HepG2 (cell line): Measurements from ENCODE around the gene GRIK4. TPM values are rescaled to one million over a fixed set of nuclear protein-coding genes. Genes with fewer than 3 reads are reported as not detected.

Experiments
- ARID5B ChIP-seq: IDR thresholded peaks from 2 replicates; pipeline ENCODE4 v1.4.0; 2020; ENCODE audit warnings: mild to moderate bottlenecking, missing genetic modification reagents
- BRCA1 ChIP-seq: sonication (generic); formaldehyde crosslinking; IDR thresholded peaks from 2 replicates; pipeline ENCODE4 v1.4.0; 2020; ENCODE audit warnings: missing genetic modification reagents
- CAMTA2 ChIP-seq: sonication (generic); formaldehyde crosslinking; IDR thresholded peaks from 2 replicates; pipeline ENCODE4 v1.4.0; 2020; ENCODE audit warnings: mild to moderate bottlenecking, missing genetic modification reagents, borderline replicate concordance
- FOSL2 ChIP-seq: sonication (generic); formaldehyde crosslinking; IDR thresholded peaks from 2 replicates; pipeline ENCODE4 v1.4.0; 2020; ENCODE audit warnings: missing genetic modification reagents
- FOXJ3 ChIP-seq: sonication (generic); formaldehyde crosslinking; IDR thresholded peaks from 2 replicates; pipeline ENCODE4 v1.4.0; 2020; ENCODE audit warnings: missing genetic modification reagents, mild to moderate bottlenecking, borderline replicate concordance
- HOXD1 ChIP-seq: sonication (generic); formaldehyde crosslinking; IDR thresholded peaks from 2 replicates; pipeline ENCODE4 v1.5.0; 2020; ENCODE audit warnings: missing genetic modification reagents
- MAZ ChIP-seq, 2 experiments: sonication (generic) in 1 of 2; formaldehyde crosslinking in 1 of 2; IDR thresholded peaks; 2 replicates each; pipeline versions ENCODE4 v1.5.0 to v1.6.1; 2012 to 2020; ENCODE audit warnings: low read depth in 2 of 2, mild to moderate bottlenecking in 2 of 2, borderline replicate concordance in 1 of 2, improper control_type of control experiment in 1 of 2, low read length in 1 of 2, missing genetic modification reagents in 1 of 2, moderate library complexity in 1 of 2
- PHF20 ChIP-seq: sonication (generic); formaldehyde crosslinking; IDR thresholded peaks from 2 replicates; pipeline ENCODE4 v1.5.0; 2020; ENCODE audit warnings: mild to moderate bottlenecking, missing genetic modification reagents
- PHF21A ChIP-seq: sonication (generic); formaldehyde crosslinking; IDR thresholded peaks from 2 replicates; pipeline ENCODE4 v1.5.0; 2020; ENCODE audit warnings: mild to moderate bottlenecking, missing genetic modification reagents
- RFXANK ChIP-seq: IDR thresholded peaks from 2 replicates; pipeline ENCODE4 v1.6.1; 2016
- SAP130 ChIP-seq: IDR thresholded peaks from 2 replicates; pipeline ENCODE4 v1.6.1; 2016; ENCODE audit warnings: low read depth
- SMARCC2 ChIP-seq: fragments of 450-650 bp; IDR thresholded peaks from 2 replicates; pipeline ENCODE4 v1.6.1; 2017; ENCODE audit warnings: antibody characterized with exemption, mild to moderate bottlenecking
- TOPORS ChIP-seq: sonication (generic); formaldehyde crosslinking; IDR thresholded peaks from 2 replicates; pipeline ENCODE4 v1.8.0; 2023; ENCODE audit warnings: mild to moderate bottlenecking, missing genetic modification reagents
- XRCC5 ChIP-seq: fragments of 200-400 bp; formaldehyde crosslinking; optimal IDR thresholded peaks from 2 replicates; pipeline ENCODE3; 2017; ENCODE audit warnings: mild to moderate bottlenecking, low read length
- ZBTB25 ChIP-seq: IDR thresholded peaks from 2 replicates; pipeline ENCODE4 v1.6.1; 2018; ENCODE audit warnings: missing genetic modification reagents
- ZBTB34 ChIP-seq: sonication (generic); formaldehyde crosslinking; IDR thresholded peaks from 2 replicates; pipeline ENCODE4 v1.8.0; 2022; ENCODE audit warnings: mild to moderate bottlenecking, missing genetic modification reagents
- ZNF317 ChIP-seq: sonication (generic); formaldehyde crosslinking; IDR thresholded peaks from 2 replicates; pipeline ENCODE4 v1.5.0; 2020; ENCODE audit warnings: mild to moderate bottlenecking, missing genetic modification reagents
- ZNF331 ChIP-seq: sonication (generic); formaldehyde crosslinking; IDR thresholded peaks from 2 replicates; pipeline ENCODE4 v1.4.0; 2020; ENCODE audit warnings: missing genetic modification reagents
- ZNF468 ChIP-seq: sonication (generic); formaldehyde crosslinking; IDR thresholded peaks from 2 replicates; pipeline ENCODE4 v1.8.0; 2022; ENCODE audit warnings: mild to moderate bottlenecking, moderate library complexity, missing genetic modification reagents
- ZNF496 ChIP-seq: sonication (generic); formaldehyde crosslinking; IDR thresholded peaks from 2 replicates; pipeline ENCODE4 v1.8.1; 2023; ENCODE audit warnings: mild to moderate bottlenecking, moderate library complexity, missing genetic modification reagents; ENCODE audit not compliant: insufficient replicate concordance
- ZNF550 ChIP-seq: sonication (generic); formaldehyde crosslinking; IDR thresholded peaks from 2 replicates; pipeline ENCODE4 v1.4.0; 2020; ENCODE audit warnings: mild to moderate bottlenecking, missing genetic modification reagents, borderline replicate concordance
- ZNF713 ChIP-seq: sonication (generic); formaldehyde crosslinking; IDR thresholded peaks from 2 replicates; pipeline ENCODE4 v1.4.0; 2020; ENCODE audit warnings: mild to moderate bottlenecking, missing genetic modification reagents
- ZSCAN29 ChIP-seq: sonication (generic); formaldehyde crosslinking; conservative IDR thresholded peaks from 2 replicates; pipeline ENCODE4 v1.4.0; 2020; ENCODE audit warnings: mild to moderate bottlenecking, missing genetic modification reagents
- polyA plus RNA-seq, 8 experiments: library from polyadenylated mRNA; depleted of rRNA in 3 of 8; stranded (reverse) in 7 of 8; unstranded in 1 of 8; fragments of >200 nt; fragmentation: Illumina TruSeq in 4 of 8; extraction: Trizol in 4 of 8; gene quantifications; 2 replicates each; pipeline versions ENCODE4 v1.2.1 to v1.2.3, GENCODE V29; 2011 to 2016; ENCODE audit warnings: low read depth in 4 of 8, missing spikeins in 1 of 8, mixed read lengths in 1 of 8; ENCODE audit not compliant: insufficient read depth in 1 of 8
- total RNA-seq, 5 experiments: library from RNA; depleted of rRNA; stranded (reverse); fragments of >200 nt; fragmentation: Illumina TruSeq; extraction: Trizol; gene quantifications; 2 replicates each; pipeline ENCODE4 v1.2.3, GENCODE V29; 2016; ENCODE audit warnings: low read depth in 1 of 5
- TF ChIP-seq, protein P1 (sequence below): sonication (generic); formaldehyde crosslinking; IDR thresholded peaks from 2 replicates; pipeline ENCODE4 v1.4.0; 2020; ENCODE audit warnings: missing genetic modification reagents

The GRIK4 gene
- total and polyA plus RNA-seq, 2 of the 13 experiments (the other 11 are each of a cell fraction or from before 2014, with no cell fraction given): 0.04 to 0.07 TPM

DNA sequence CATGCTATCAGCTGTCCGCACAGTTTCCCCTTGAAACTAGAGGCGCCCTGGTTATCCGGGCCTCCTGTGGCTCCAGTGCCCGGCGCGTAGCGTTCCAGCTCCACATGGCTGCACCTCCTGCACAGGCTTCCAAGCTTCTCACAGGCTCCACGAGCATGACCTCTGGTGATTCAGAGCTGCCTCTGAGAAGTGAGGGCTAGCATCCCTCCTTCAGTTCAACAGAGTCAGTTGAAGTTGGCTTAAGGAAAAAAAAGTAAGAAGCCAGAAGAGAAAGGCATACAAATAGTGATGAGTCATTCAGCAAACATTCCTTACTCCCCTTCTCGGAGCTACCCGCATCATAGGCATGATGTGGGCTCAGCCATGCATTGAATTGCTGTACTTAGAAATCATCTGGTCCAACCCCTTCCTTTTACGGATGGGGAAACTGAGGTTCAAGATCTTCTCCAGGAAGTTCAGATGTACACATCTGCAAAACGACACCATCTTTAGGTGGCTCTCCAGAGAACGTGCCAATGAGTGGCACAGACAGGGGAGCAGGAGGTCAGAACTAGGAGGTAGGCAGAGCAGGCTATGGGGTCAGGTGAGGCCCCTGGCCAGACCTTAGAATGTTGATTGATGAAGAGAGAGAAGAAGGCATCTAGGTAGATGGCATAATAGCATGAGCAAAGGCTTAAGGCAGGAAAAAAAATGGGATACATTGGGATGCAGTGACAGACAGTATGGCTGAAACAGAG is 296.0 kb downstream of the GRIK4 start (continued):
- TF ChIP-seq XRCC5: no peak
- TF ChIP-seq ZBTB34 (CRISPR knock-in tag): no peak
- no peak for TF ChIP-seq SMARCC2
- TF ChIP-seq ZNF550 (CRISPR knock-in tag): no peak
- no peak for TF ChIP-seq ZNF713 (CRISPR knock-in tag)
- TF ChIP-seq HOXD1 (CRISPR knock-in tag): no peak
- peak; percentile 94 for TF ChIP-seq FOSL2 (CRISPR knock-in tag)
- no peak for TF ChIP-seq MAZ (IDR thresholded peaks at IDR 0.05; ENCODE audit: borderline replicate concordance, low read depth, low read length)
- no peak for TF ChIP-seq MAZ (CRISPR knock-in tag; IDR thresholded peaks at IDR 0.05; ENCODE audit: low read depth)
- TF ChIP-seq BRCA1 (CRISPR knock-in tag): no peak
- TF ChIP-seq PHF20 (CRISPR knock-in tag): no peak
- TF ChIP-seq, protein P1, sequence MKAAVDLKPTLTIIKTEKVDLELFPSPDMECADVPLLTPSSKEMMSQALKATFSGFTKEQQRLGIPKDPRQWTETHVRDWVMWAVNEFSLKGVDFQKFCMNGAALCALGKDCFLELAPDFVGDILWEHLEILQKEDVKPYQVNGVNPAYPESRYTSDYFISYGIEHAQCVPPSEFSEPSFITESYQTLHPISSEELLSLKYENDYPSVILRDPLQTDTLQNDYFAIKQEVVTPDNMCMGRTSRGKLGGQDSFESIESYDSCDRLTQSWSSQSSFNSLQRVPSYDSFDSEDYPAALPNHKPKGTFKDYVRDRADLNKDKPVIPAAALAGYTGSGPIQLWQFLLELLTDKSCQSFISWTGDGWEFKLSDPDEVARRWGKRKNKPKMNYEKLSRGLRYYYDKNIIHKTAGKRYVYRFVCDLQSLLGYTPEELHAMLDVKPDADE (CRISPR knock-in tag): no peak
- peak; percentile 43; the same call in 1 of the 2 replicates for TF ChIP-seq ARID5B (CRISPR knock-in tag)
- TF ChIP-seq ZNF468 (CRISPR knock-in tag): no peak
- TF ChIP-seq CAMTA2: no peak
- TF ChIP-seq RFXANK (CRISPR knock-in tag): no peak
- no peak for TF ChIP-seq ZNF496 (CRISPR knock-in tag)
- no peak for TF ChIP-seq ZSCAN29 (CRISPR knock-in tag)
- no peak for TF ChIP-seq ZNF331 (CRISPR knock-in tag)
- TF ChIP-seq FOXJ3: no peak
- TF ChIP-seq PHF21A: no peak
- TF ChIP-seq ZBTB25 (CRISPR knock-in tag): no peak
- TF ChIP-seq ZNF317 (CRISPR knock-in tag): no peak
- TF ChIP-seq SAP130: 0 out of 2 replicates have a peak, but pooled peaks have one; percentile 18
- no peak for TF ChIP-seq TOPORS (CRISPR knock-in tag)
